Body of pancreas (tissue), 4 donors: ENCODE measurements around the gene PHLDA1. TPM values are rescaled to one million over a fixed set of nuclear protein-coding genes. Genes with fewer than 3 reads are reported as not detected.

ENCODE experiments used
- ATAC-seq: fragments of 150-250 bp; one replicate; pipeline ENCODE4 v1.9.1; 2016
- DNase-seq, 4 donors: peaks; one replicate each; pipeline ENCODE4 v3.0.0-alpha.2; 2019
- H3K27ac ChIP-seq, 4 donors: fragments of 200-600 bp; sonication (generic); 1 replicate in 3 of 4; 2 replicates in 1 of 4; pipeline versions ENCODE4 v1.5.1 to v1.6.1; 2016 to 2019; ENCODE audit warnings: mild to moderate bottlenecking in 1 of 4, mixed read lengths in 1 of 4, moderate library complexity in 1 of 4
- H3K27me3 ChIP-seq, 2 donors: fragments of 200-600 bp; sonication (generic); one replicate each; pipeline ENCODE4 v1.6.0; 2016; ENCODE audit warnings: mild to moderate bottlenecking in 1 of 2
- H3K36me3 ChIP-seq, 2 donors: fragments of 200-600 bp; sonication (generic); replicated peaks in 1 of 2; 2 replicates each; pipeline ENCODE4 v1.5.1; 2016; ENCODE audit warnings: low read depth in 2 of 2; ENCODE audit not compliant: insufficient read depth in 1 of 2
- H3K4me1 ChIP-seq: fragments of 200-600 bp; sonication (generic); one replicate; pipeline ENCODE4 v1.6.0; 2016
- H3K4me3 ChIP-seq, 2 donors: fragments of 200-600 bp; sonication (generic); 1 replicate in 1 of 2; 2 replicates in 1 of 2; pipeline ENCODE4 v1.5.1; 2016 to 2019
- H3K9me3 ChIP-seq, 3 donors: fragments of 200-600 bp; sonication (generic); 1 replicate in 2 of 3; 2 replicates in 1 of 3; pipeline ENCODE4 v1.5.1; 2016
- CTCF ChIP-seq, 7 experiments: fragments of 450-650 bp in 4 of 7; fragments of 200-600 bp in 3 of 7; sonication (generic) in 3 of 7; IDR thresholded peaks; one replicate each; pipeline ENCODE4 v1.5.1; 2016 to 2019; ENCODE audit warnings: antibody characterized with exemption in 7 of 7
- POLR2A ChIP-seq, 3 donors: fragments of 450-650 bp; IDR thresholded peaks; one replicate each; pipeline ENCODE4 v1.6.1; 2016; ENCODE audit warnings: antibody characterized with exemption in 3 of 3, mild to moderate bottlenecking in 2 of 3
- WGBS, 2 donors: methylation state at CpG; one replicate each; pipeline ENCODE4 v1.1.5; 2017; 5-methylcytosine and 5-hydroxymethylcytosine counted together
- intact Hi-C: fragments of 100-400 bp; cut with DNase I; formaldehyde crosslinking; loops from one replicate; pipeline ENCODE4 v1.15.1; 2023
- total RNA-seq, 2 donors: library from RNA; depleted of rRNA; stranded (reverse); fragments of >200 nt; gene quantifications; one replicate each; pipeline ENCODE4 v1.1.0, GENCODE V29; 2016

Gene PHLDA1
- total RNA-seq, 2 donors from 2014 or later, result 11.9 to 22.4 TPM

- WGBS, 2 donors, result 11 to 19% methylated on average over 5 of the region's 5 CpGs
- TF ChIP-seq POLR2A (IDR thresholded peaks at IDR 0.05), result no peak
- peak in 2 of 7 experiments; percentile 10 to 12 for TF ChIP-seq CTCF (IDR thresholded peaks at IDR 0.05)
- Histone ChIP-seq H3K4me3 (no peak overlapping the region), H3K9me3 (no peaks in the 10 kb centered on the region), H3K27me3 (no peaks in the 10 kb centered on the region), H3K36me3 (no peaks in the 10 kb centered on the region), H3K4me1 (peaks cover 45% of the 10 kb centered on the region), H3K27ac (peak overlapping the region; percentile 63 to 89 (median 72))
- ATAC-seq (peak; percentile 92), DNase-seq (peak; percentile 54 to 88 (median 68))
- intact Hi-C loops, result no loop called here
These were observed 53.5 kb downstream of the PHLDA1 start for GRCh38 chr12:75977952-75978671.

- peaks cover 39% of the 10 kb centered on the region for H3K4me1 ChIP-seq
- H3K27me3 ChIP-seq, result no peaks in the 10 kb centered on the region
- no peaks in the 10 kb centered on the region for H3K36me3 ChIP-seq
- intact Hi-C loops, result no loop called here
- DNase-seq, result no peak
- TF ChIP-seq CTCF (IDR thresholded peaks at IDR 0.05) (no peak), POLR2A (IDR thresholded peaks at IDR 0.05) (no peak)
- peak overlapping the region; percentile 62 to 89 (median 68) for H3K27ac ChIP-seq
- no peak overlapping the region for H3K4me3 ChIP-seq
- 75 to 87% methylated on average over 5 of the region's 5 CpGs for WGBS, 2 donors
- ATAC-seq, result no peak
- no peaks in the 10 kb centered on the region for H3K9me3 ChIP-seq
These were observed 54.0 kb downstream of the PHLDA1 start for GRCh38 chr12:75977590-75977951.

GRCh38 chr12:75976913-75977312 is 54.7 kb downstream of the PHLDA1 start:
- no peaks in the 10 kb centered on the region for H3K27me3 ChIP-seq
- WGBS, 2 donors, result 77 to 82% methylated on average over 3 of the region's 3 CpGs
- intact Hi-C loops, result no loop called here
- no peaks in the 10 kb centered on the region for H3K36me3 ChIP-seq
- no peak for DNase-seq
- no peak for ATAC-seq
- H3K9me3 ChIP-seq, result no peaks in the 10 kb centered on the region
- peaks cover 35% of the 10 kb centered on the region for H3K4me1 ChIP-seq
- H3K4me3 ChIP-seq, result no peak overlapping the region
- H3K27ac ChIP-seq, result peak overlapping the region; percentile 62 to 89 (median 68)
- TF ChIP-seq POLR2A (IDR thresholded peaks at IDR 0.05) (no peak), CTCF (IDR thresholded peaks at IDR 0.05) (no peak)

GRCh38 chr12:75976113-75976512 is 55.5 kb downstream of the PHLDA1 start:
- Histone ChIP-seq H3K27me3 (no peaks in the 10 kb centered on the region), H3K27ac (no peak overlapping the region), H3K4me3 (no peak overlapping the region), H3K36me3 (no peaks in the 10 kb centered on the region), H3K4me1 (peaks cover 27% of the 10 kb centered on the region), H3K9me3 (no peaks in the 10 kb centered on the region)
- intact Hi-C loops, result no loop called here
- no peak for DNase-seq
- TF ChIP-seq POLR2A (IDR thresholded peaks at IDR 0.05) (no peak), CTCF (IDR thresholded peaks at IDR 0.05) (no peak)
- WGBS, 2 donors, result 75 to 80% methylated on average over 3 of the region's 3 CpGs
- no peak for ATAC-seq

GRCh38 chr12:75975702-75976101 is 55.9 kb downstream of the PHLDA1 start:
- intact Hi-C loops, result no loop called here
- Histone ChIP-seq H3K36me3 (no peaks in the 10 kb centered on the region), H3K9me3 (no peaks in the 10 kb centered on the region), H3K4me1 (peaks cover 23% of the 10 kb centered on the region), H3K4me3 (no peak overlapping the region), H3K27ac (no peak overlapping the region), H3K27me3 (no peaks in the 10 kb centered on the region)
- 71 to 78% methylated on average over 2 of the region's 2 CpGs for WGBS, 2 donors
- DNase-seq (no peak), ATAC-seq (no peak)
- no peak for TF ChIP-seq CTCF (IDR thresholded peaks at IDR 0.05)
- no peak for TF ChIP-seq POLR2A (IDR thresholded peaks at IDR 0.05)
